DOHH2 (cell line): Measurements from ENCODE around the gene ST3GAL2.

Experiments used
- H3F3A ChIP-seq: fragments of 200-600 bp; sonication (generic), shearing (Covaris generic); 2 replicates; pipeline ENCODE4 v1.6.0; 2016; ENCODE audit warnings: antibody characterized with exemption, mild to moderate bottlenecking; ENCODE audit not compliant: control insufficient read depth, insufficient read depth
- H3K27ac ChIP-seq: fragments of 200-600 bp; sonication (generic); 2 replicates; pipeline ENCODE4 v1.5.1; 2014; ENCODE audit warnings: low read depth, mild to moderate bottlenecking, low read length, moderate library complexity
- H3K27me3 ChIP-seq: fragments of 200-600 bp; sonication (generic); 2 replicates; pipeline ENCODE4 v1.6.1; 2014; ENCODE audit warnings: mild to moderate bottlenecking, low read length, mixed read lengths; ENCODE audit not compliant: control insufficient read depth
- H3K36me3 ChIP-seq: fragments of 200-600 bp; sonication (generic); 2 replicates; pipeline ENCODE4 v1.6.1; 2014; ENCODE audit warnings: mild to moderate bottlenecking, low read length, moderate library complexity, mixed read lengths; ENCODE audit not compliant: control insufficient read depth
- H3K4me1 ChIP-seq: fragments of 200-600 bp; sonication (generic); 2 replicates; pipeline ENCODE4 v1.6.1; 2014; ENCODE audit warnings: mild to moderate bottlenecking, low read length, mixed read lengths; ENCODE audit not compliant: control insufficient read depth
- H3K4me2 ChIP-seq: fragments of 200-600 bp; sonication (generic); 2 replicates; pipeline ENCODE4 v1.6.0; 2014; ENCODE audit warnings: mild to moderate bottlenecking, low read length, moderate library complexity
- H3K4me3 ChIP-seq: fragments of 200-600 bp; sonication (generic); 2 replicates; pipeline ENCODE4 v1.5.1; 2014; ENCODE audit warnings: mild to moderate bottlenecking, low read length, mixed read lengths
- H3K79me2 ChIP-seq: fragments of 200-600 bp; sonication (generic); 2 replicates; pipeline ENCODE4 v1.6.1; 2014; ENCODE audit warnings: mild to moderate bottlenecking, low read length, mixed read lengths; ENCODE audit not compliant: control insufficient read depth
- H3K9me2 ChIP-seq: fragments of 200-600 bp; sonication (generic); replicated peaks from 2 replicates; pipeline ENCODE4 v1.6.1; 2014; ENCODE audit warnings: mild to moderate bottlenecking, low read length, mixed read lengths; ENCODE audit not compliant: control insufficient read depth
- H3K9me3 ChIP-seq: fragments of 200-600 bp; sonication (generic); 2 replicates; pipeline ENCODE4 v1.6.1; 2014; ENCODE audit warnings: antibody characterized with exemption, low read length, mixed read lengths; ENCODE audit not compliant: control insufficient read depth, insufficient read depth
- H4K20me1 ChIP-seq: fragments of 200-600 bp; sonication (generic); 2 replicates; pipeline ENCODE4 v1.6.0; 2014; ENCODE audit warnings: low read depth, mild to moderate bottlenecking, antibody characterized with exemption, low read length, moderate library complexity; ENCODE audit not compliant: control insufficient read depth, insufficient read depth
- CTCF ChIP-seq: fragments of 200-600 bp; sonication (generic); IDR thresholded peaks from one replicate; pipeline ENCODE4 v1.5.1; 2014; ENCODE audit warnings: antibody characterized with exemption, mild to moderate bottlenecking, low read depth, low read length; ENCODE audit not compliant: poor library complexity, severe bottlenecking
- EZH2phosphoT487 ChIP-seq: fragments of 200-600 bp; sonication (generic); IDR thresholded peaks from 2 replicates; pipeline ENCODE4 v1.6.1; 2017; ENCODE audit warnings: borderline replicate concordance, mild to moderate bottlenecking, antibody characterized with exemption, low read length, moderate library complexity, mixed read lengths

Gene ST3GAL2

GRCh38 chr16:70448075-70448474 is 9.2 kb upstream of the ST3GAL2 start:
- Histone ChIP-seq H3K4me1 (peaks cover 15% of the 10 kb centered on the region), H3K9me3 (no peaks in the 10 kb centered on the region), H3K27ac (no peak overlapping the region), H3K4me3 (no peak overlapping the region), H3F3A (peaks cover 3% of the 10 kb centered on the region; the same call in 1 of the 2 replicates), H3K36me3 (no peaks in the 10 kb centered on the region), H3K27me3 (no peaks in the 10 kb centered on the region), H3K79me2 (no peaks in the 10 kb centered on the region), H4K20me1 (no peaks in the 10 kb centered on the region), H3K4me2 (no peak overlapping the region), H3K9me2 (no peaks in the 10 kb centered on the region)
- no peak for TF ChIP-seq EZH2phosphoT487
- TF ChIP-seq CTCF, result no peak

- Histone ChIP-seq H3K4me2 (no peak overlapping the region), H3K36me3 (no peaks in the 10 kb centered on the region), H3K4me1 (peaks cover 23% of the 10 kb centered on the region), H3K27me3 (no peaks in the 10 kb centered on the region), H3K9me2 (no peaks in the 10 kb centered on the region), H3K9me3 (no peaks in the 10 kb centered on the region), H4K20me1 (no peaks in the 10 kb centered on the region), H3F3A (no peaks in the 10 kb centered on the region), H3K79me2 (no peaks in the 10 kb centered on the region), H3K4me3 (no peak overlapping the region), H3K27ac (no peak overlapping the region)
- TF ChIP-seq CTCF (no peak), EZH2phosphoT487 (no peak)
Observed at GRCh38 chr16:70444249-70445063, 5.6 kb upstream of the ST3GAL2 start.

GRCh38 chr16:70442344-70442743 is 3.4 kb upstream of the ST3GAL2 start:
- Histone ChIP-seq H4K20me1 (no peaks in the 10 kb centered on the region), H3K27ac (no peak overlapping the region), H3K9me3 (no peaks in the 10 kb centered on the region), H3K79me2 (peaks cover 14% of the 10 kb centered on the region), H3K9me2 (no peaks in the 10 kb centered on the region), H3F3A (no peaks in the 10 kb centered on the region), H3K27me3 (no peaks in the 10 kb centered on the region), H3K4me2 (no peak overlapping the region), H3K36me3 (peaks cover 8% of the 10 kb centered on the region; the same call in 1 of the 2 replicates), H3K4me3 (no peak overlapping the region), H3K4me1 (peaks cover 26% of the 10 kb centered on the region)
- no peak for TF ChIP-seq CTCF
- TF ChIP-seq EZH2phosphoT487, result no peak
